Testis (tissue), 2 donors: ENCODE results near the gene PTPRCAP.

Experiments used
- CTCF ChIP-seq, 3 experiments: fragments of 450-650 bp in 2 of 3; fragments of 200-600 bp in 1 of 3; sonication (generic) in 1 of 3; IDR thresholded peaks; one replicate each; pipeline ENCODE4 v1.5.1; 2016 to 2019; ENCODE audit warnings: antibody characterized with exemption in 3 of 3, mild to moderate bottlenecking in 2 of 3, moderate library complexity in 1 of 3
- POLR2A ChIP-seq: fragments of 450-650 bp; IDR thresholded peaks from one replicate; pipeline ENCODE4 v1.6.1; 2017; ENCODE audit warnings: antibody characterized with exemption, mild to moderate bottlenecking, moderate library complexity

GRCh38 chr11:67393990-67394389 lies 43.5 kb downstream of the PTPRCAP start:
- TF ChIP-seq CTCF (IDR thresholded peaks at IDR 0.05) (no peak), POLR2A (no peak)
